Stromal cell of bone marrow (primary cell): Measurements from ENCODE around the gene SEL1L2.
"Not testable (repeated sequence)": the region's sequence is repeated elsewhere in the genome, so short reads cannot be mapped to it uniquely, and the experiment has no call there.

ENCODE experiments used
- DNase-seq: peaks from one replicate; pipeline ENCODE4 v3.0.0-alpha.2; 2012; ENCODE audit warnings: low read depth

SEL1L2 gene, protein sequence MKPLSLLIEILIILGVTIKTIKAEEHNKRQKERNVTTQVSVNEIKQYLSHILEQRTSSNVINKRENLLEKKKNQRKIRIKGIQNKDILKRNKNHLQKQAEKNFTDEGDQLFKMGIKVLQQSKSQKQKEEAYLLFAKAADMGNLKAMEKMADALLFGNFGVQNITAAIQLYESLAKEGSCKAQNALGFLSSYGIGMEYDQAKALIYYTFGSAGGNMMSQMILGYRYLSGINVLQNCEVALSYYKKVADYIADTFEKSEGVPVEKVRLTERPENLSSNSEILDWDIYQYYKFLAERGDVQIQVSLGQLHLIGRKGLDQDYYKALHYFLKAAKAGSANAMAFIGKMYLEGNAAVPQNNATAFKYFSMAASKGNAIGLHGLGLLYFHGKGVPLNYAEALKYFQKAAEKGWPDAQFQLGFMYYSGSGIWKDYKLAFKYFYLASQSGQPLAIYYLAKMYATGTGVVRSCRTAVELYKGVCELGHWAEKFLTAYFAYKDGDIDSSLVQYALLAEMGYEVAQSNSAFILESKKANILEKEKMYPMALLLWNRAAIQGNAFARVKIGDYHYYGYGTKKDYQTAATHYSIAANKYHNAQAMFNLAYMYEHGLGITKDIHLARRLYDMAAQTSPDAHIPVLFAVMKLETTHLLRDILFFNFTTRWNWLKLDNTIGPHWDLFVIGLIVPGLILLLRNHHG

GRCh38 chr20:13990465-13990864 lies at the start of gene SEL1L2:
TSS of gene SEL1L2 (minus strand) at chr20:13990614. CDS start at chr20:13990534, 80 bp downstream.
- no peak for DNase-seq

- DNase-seq, result no peak
Observed at GRCh38 chr20:14036567-14036966, 46.2 kb upstream of the SEL1L2 start.

DNA sequence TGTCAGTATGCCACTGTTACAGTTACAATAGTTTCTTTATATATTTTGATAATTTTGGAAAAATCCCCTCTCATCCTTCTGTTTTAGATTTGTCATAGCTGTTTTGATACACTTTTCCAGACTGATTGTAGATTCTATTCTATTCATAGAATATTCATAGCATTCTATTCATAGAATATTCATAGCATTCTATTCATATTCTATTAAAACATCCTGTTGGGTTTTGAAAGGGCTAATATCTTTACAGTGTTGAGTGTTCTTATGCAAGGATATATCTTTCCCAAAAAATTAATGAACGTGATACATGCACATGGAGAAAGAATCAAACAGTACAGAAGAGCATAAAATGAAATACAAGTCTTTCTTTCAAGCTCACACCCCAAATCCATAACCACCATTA lies 42.9 kb upstream of the SEL1L2 start:
- DNase-seq, result no peak

GRCh38 chr20:14030991-14031390 lies 40.6 kb upstream of the SEL1L2 start:
- DNase-seq, result no peak

DNA sequence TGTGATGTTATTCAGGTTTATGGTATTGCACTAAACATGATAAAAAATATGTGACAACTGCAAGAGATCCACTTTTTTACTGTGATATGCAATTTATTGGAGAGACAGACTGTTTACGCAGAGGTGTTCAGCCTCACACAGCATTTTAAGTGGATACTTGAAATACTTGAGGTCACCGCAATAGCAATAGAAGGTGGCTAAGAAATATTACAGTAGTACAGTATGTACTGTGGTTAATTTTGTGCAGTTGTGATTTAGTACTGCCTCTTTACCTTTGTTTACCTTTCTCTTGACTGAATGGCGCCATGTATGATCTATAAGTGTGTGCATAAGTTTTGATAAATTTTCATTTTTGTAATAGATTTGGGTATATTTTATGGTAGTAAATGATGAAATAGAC lies 22.3 kb upstream of the SEL1L2 start:
- DNase-seq, result no peak

GRCh38 chr20:14009208-14009607 lies 18.8 kb upstream of the SEL1L2 start:
- DNase-seq, result no peak

GRCh38 chr20:14005996-14006395 lies 15.6 kb upstream of the SEL1L2 start:
- DNase-seq, result no peak

DNA sequence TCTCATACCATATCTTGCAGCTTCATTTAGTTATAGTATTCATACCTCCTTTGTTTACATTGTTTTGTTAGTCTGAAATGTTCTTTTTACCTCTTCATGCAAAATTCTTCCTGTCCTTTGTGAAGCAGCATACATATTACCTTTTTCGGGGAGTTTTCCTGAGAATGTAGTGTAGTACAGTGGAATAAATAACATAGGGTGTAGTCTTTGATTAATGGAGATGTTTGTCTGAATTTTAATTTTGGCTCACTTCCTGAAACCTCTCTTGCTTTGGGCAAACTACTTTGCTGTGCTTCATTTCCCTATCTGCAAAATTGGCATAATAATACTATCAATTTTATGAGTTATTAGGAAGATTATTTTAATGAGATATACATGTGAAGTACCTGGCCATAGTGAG lies 10.5 kb upstream of the SEL1L2 start:
- DNase-seq, result no peak

GRCh38 chr20:13996265-13996664 lies 5.9 kb upstream of the SEL1L2 start:
- no peak for DNase-seq

DNA sequence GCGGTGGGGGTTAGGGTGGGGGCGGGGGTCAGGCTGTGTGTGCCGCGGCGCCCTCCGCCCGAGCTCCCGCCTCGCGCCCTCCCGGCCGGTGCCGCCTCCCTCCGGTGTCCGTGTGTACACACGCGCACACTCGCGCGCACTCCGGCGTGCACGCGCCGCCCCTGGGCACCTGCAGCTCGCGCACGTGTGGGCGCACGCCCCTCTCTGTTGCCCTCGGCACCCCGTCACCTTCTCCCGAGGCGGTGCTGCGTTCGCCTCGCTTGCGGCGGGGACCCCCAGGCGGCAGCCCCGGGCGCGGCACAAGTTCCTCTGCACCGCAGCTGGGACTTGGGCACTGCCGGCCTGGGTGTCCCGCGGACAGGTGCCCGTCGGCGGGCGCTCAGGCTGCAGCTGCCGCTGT lies 5.4 kb upstream of the SEL1L2 start:
- DNase-seq, result no peak

DNA sequence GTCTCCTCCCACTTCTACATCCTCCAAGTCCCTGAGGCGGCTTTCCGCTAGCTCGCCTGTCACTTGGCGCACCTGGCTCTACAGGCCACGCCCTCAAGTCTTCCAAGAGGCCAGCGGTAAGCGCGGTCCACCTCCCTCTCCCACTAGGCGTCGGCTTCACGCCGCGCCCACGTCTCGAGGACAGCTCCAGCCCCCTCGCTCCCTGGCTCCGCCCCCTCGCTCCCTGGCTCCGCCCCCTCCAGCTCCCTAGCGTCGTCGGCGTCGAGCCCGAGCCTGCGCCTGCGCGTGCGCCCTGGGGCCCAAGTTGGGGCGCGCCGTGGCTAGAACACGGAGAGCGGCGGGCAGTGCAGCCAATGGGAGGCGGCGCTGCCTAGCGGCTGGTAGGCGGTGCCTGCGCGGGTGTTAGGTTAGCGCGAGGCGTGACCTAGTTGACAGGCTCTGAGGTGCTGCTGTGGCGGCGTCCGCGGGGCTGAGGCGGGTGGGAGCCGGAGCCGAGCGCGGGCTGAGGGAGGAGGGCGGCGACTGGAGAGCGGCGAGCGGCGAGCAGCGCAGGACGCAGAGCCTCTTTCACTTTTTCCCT lies 4.8 kb upstream of the SEL1L2 start, which contains the start of gene MACROD2:
Gene MACROD2 (plus strand): TSS at position 431 of the 580 bp plus-strand sequence.
- DNase-seq, result peak; percentile 83

DNA sequence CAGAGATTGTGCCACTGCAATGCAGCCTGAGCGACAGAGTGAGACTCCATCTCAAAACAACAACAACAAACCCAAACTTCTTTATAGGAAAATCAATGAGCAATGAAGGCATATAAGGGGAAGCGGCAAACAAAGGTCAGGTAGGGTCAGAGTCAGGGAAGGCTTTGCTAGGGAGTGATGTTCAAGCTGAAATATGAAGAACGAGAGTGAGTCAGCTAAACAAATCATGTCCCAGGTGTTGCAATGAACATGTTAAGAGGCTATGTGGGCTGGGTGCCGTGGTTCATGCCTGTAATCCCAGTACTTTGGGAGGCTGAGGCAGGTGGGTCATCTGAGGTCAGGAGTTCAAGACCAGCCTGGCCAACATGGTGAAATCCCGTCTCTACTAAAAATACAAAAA lies 1.5 kb upstream of the SEL1L2 start:
- DNase-seq, result not testable (repeated sequence)

GRCh38 chr20:13991311-13991710 lies 897 bp upstream of the SEL1L2 start:
- DNase-seq, result no peak

GRCh38 chr20:13984211-13984610 lies 6.2 kb downstream of the SEL1L2 start:
- no peak for DNase-seq

DNA sequence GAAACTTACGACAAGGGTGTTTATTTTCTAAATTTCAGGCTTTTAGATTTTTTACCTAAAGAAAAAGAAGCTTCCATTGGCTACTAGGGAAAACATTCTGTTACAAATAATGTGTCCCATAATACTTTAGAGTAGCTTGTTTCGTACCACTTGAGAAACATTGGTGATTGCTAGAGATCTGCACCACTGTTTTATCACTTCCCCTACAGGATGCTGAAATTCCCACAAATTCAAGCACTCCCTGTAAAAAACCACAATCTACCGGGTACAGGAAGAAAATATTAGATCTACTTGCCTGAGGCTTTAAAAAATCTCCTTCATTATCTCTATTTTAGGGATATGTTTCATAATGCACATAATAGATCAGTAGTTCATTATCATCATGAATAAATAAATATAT lies 29.9 kb downstream of the SEL1L2 start:
- no peak for DNase-seq

GRCh38 chr20:13960119-13960518 lies 30.3 kb downstream of the SEL1L2 start:
- no peak for DNase-seq

DNA sequence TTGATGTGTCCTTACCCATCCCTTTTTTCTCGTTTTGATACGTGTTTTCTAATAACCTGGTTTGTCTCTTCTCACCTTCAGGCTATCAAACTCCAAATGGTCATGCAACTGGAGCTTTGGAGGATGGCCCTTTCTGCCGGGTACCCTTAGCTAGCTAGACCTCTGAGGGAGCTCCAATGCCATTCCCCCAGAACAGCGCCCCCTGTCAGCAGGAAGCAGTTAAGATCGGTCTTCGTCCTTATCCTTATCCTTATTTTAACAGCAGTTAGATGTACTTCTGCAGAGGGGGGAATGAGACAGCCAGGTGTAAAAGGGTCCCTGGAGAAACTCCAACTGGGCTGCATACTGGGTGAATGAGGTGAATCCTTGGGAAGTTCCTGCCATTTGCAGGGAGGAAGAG lies 37.2 kb downstream of the SEL1L2 start:
- DNase-seq, result no peak

DNA sequence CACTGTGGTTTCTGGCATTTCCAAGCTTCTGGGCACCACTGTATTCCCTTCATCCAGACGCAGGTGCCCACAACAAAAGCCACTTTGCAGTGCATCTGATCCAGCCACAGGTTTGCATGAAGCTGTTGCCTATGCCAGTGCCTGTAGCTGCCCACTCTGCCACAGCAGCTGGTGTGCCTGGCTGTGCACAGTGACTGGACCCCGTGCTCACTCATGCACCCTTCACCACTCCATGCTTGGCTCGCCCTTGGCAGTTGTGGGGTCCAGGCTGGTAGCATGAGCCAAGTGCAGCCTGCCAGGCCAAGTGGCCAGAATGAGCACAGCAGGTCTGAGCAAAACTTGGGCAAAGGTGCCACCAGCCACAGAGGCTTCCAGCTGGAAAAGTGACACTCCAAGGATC lies 42.7 kb downstream of the SEL1L2 start:
- DNase-seq, result no peak

- no peak for DNase-seq
Observed at GRCh38 chr20:13941031-13941430, 49.4 kb downstream of the SEL1L2 start.

DNA sequence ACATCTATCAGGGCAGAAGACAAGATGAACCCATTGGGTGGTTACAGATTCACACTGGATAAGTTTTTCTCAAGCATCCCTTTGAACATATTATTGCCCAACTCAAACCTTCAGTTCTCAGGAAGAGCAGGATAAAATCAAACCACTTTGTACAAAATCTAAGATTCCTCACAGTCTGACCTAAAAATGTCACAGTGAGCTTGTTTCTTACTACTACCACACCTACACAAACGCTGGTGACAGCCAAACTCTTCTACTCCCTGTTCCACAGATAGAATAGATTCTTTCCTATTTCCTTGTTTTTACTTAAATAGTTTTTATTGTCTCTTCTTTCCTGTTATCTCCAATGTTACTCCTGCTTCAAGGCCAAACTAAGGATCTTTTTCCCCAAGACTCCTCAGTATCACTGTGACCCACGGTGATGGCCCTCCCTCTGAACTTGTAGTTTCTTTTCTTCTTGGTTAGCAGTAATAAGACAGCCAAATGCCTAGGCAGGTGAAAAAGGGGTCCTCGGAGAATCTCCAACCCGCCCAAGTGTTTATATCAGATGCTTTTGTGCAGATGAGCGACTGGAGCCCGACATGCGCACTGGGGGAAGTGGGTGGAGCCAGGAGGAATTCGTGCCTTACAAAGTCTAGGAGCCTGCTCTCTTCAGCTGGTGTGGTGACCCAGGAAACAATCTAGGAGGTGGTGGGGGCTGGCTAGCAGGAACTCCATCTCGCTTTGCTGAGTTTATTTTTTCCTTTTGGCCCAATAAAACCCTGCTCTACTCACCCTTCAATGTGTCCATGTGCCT lies 53.4 kb downstream of the SEL1L2 start:
- DNase-seq, result no peak

DNA sequence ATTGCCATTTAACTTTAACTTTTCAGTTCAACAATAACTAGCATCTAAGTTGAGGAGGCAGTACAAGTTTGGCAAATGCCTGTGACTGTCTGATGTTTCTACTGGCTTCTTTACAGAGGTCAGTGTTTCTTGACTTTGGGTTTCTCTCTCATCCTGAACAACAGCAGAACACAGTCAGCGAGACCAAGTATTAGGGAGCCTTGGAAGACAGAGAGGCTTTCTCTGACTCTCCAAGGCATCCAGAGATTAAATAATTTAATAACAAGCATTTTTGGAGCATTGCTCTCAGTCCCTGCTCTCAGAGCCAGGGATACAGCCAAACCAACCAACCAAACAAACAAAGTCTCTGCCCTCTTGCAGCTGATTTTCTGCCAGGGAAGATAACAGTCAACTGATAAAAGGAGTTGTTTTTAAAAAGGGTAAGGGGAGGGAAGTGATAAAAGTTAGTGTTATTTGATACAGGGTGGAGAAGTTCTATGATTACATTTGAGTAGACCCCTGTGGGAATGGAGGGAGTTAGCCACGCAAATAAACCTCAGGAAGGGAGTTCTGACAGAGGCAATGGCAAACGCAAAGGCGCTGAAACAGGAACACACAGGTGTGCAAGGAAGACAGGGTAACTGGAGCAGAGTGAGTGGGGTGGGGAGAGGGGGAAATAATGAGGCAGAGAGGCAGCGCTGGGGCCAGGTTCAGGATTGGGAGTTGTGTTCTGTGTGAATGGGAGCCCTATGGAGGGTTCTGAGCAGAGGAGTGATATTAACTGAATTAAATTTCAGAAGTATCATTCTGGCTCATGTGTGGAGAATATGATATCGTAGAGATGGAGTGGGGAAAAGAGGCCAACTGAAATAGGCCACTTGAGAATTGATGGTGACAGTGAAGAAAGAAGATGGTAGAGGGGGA lies 55.2 kb downstream of the SEL1L2 start:
- no peak for DNase-seq
